ENCODE measurements around the gene KANSL1.
A peak's percentile ranks its signal among the peaks of the same experiment; 100 is the strongest.

Gene KANSL1

GRCh38 chr17:46031440-46031839 is 161.8 kb downstream of the KANSL1 start:
- H3K27ac ChIP-seq: no peak overlapping the region
- no peak for DNase-seq (ENCODE audit: low spot score)
- TF ChIP-seq, protein P1, sequence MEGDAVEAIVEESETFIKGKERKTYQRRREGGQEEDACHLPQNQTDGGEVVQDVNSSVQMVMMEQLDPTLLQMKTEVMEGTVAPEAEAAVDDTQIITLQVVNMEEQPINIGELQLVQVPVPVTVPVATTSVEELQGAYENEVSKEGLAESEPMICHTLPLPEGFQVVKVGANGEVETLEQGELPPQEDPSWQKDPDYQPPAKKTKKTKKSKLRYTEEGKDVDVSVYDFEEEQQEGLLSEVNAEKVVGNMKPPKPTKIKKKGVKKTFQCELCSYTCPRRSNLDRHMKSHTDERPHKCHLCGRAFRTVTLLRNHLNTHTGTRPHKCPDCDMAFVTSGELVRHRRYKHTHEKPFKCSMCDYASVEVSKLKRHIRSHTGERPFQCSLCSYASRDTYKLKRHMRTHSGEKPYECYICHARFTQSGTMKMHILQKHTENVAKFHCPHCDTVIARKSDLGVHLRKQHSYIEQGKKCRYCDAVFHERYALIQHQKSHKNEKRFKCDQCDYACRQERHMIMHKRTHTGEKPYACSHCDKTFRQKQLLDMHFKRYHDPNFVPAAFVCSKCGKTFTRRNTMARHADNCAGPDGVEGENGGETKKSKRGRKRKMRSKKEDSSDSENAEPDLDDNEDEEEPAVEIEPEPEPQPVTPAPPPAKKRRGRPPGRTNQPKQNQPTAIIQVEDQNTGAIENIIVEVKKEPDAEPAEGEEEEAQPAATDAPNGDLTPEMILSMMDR (IDR thresholded peaks at IDR 0.05): no peak
- H3K4me3 ChIP-seq: no peak overlapping the region

- Histone ChIP-seq H3K4me3 (no peak overlapping the region), H3K27ac (no peak overlapping the region)
- TF ChIP-seq, protein P1 (IDR thresholded peaks at IDR 0.05): no peak
- DNase-seq (ENCODE audit: low spot score): no peak
These were observed 162.5 kb downstream of the KANSL1 start for GRCh38 chr17:46030752-46031151.

- TF ChIP-seq, protein P1 (IDR thresholded peaks at IDR 0.05): no peak
- no peak for DNase-seq (ENCODE audit: low spot score)
- Histone ChIP-seq H3K4me3 (no peak overlapping the region), H3K27ac (no peak overlapping the region)
These were observed 163.6 kb downstream of the KANSL1 start for GRCh38 chr17:46029627-46030026.

DNA sequence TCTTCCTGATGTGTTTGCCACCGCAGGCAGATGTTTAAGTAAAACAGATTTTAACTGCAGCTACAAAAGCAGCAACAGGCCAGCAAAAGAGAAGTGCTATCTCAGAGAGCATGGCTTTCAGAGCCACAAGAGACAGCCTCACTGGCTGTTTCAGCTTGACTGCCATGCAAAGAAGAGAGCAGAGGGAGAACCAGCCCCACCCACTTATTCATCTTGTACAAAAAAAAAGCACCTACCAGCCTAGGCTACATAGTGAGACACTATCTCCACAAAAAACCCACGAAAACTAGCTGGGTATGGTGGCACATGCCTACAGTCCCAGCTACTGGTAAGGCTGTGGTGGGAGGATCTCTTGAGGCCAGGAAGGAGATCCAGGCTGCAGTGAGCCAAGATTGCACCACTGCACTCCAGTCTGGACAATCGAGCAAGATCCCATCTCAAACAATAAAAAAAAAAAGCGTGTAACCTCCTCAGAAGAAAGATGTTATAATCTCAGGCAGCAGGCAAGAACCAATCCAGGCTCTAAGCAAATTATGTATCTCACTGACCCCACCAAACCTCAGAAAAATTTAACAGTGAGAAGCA is 164.2 kb downstream of the KANSL1 start:
- no peak for DNase-seq (ENCODE audit: low spot score)
- Histone ChIP-seq H3K27ac (no peak overlapping the region), H3K4me3 (no peak overlapping the region)
- TF ChIP-seq, protein P1 (IDR thresholded peaks at IDR 0.05): no peak

DNA sequence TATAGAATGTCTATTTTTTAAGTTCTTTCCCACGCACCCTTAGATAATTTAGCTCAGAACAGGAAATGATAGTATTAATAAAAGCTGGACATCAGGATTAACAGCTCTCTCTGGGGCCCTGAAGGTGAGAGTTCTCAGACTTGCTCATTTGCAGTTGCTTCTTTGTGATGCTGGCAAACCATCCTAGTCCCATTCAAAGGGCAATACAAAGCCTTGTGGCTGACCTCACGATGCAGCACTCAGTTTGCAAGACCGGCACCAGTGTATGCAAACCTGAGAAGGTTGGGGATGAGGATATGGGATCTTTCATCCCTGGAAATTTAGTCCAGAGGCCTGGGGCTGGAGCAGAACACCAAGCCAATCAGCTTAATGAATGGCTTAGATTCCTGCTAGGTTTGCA is 164.9 kb downstream of the KANSL1 start:
- Histone ChIP-seq H3K4me3 (no peak overlapping the region), H3K27ac (no peak overlapping the region)
- TF ChIP-seq, protein P1 (IDR thresholded peaks at IDR 0.05): no peak
- DNase-seq (ENCODE audit: low spot score): no peak

GRCh38 chr17:46027976-46028325 is 165.3 kb downstream of the KANSL1 start:
- TF ChIP-seq, protein P1 (IDR thresholded peaks at IDR 0.05): no peak
- no peak for DNase-seq (ENCODE audit: low spot score)
- peak overlapping the region in 1 of 2 donors; percentile 68 for H3K27ac ChIP-seq

More at GRCh38 chr17:46027976-46028325, 165.3 kb downstream of the KANSL1 start:
- no peak overlapping the region for H3K4me3 ChIP-seq

Data from coronary artery (tissue), 2 donors.